Measurements from ENCODE around the gene FGD4.

- TF ChIP-seq CTCF (IDR thresholded peaks at IDR 0.05) (peak; percentile 24; the same call in 1 of the 2 replicates), EMX1 (CRISPR knock-in tag; IDR thresholded peaks at IDR 0.05) (no peak), SMAD3 (CRISPR knock-in tag; IDR thresholded peaks at IDR 0.05; ENCODE audit: borderline replicate concordance) (no peak), PREB (CRISPR knock-in tag; IDR thresholded peaks at IDR 0.05; ENCODE audit: borderline replicate concordance) (no peak), JUN (CRISPR knock-in tag; IDR thresholded peaks at IDR 0.05) (no peak), USF2 (CRISPR knock-in tag; IDR thresholded peaks at IDR 0.05) (no peak), TP53 (CRISPR knock-in tag; IDR thresholded peaks at IDR 0.05) (no peak), MYBL2 (CRISPR knock-in tag; IDR thresholded peaks at IDR 0.05) (no peak), FOXK1 (CRISPR knock-in tag; IDR thresholded peaks at IDR 0.05) (no peak), HMGXB4 (CRISPR knock-in tag; IDR thresholded peaks at IDR 0.05) (no peak), NFE2L1 (CRISPR knock-in tag; IDR thresholded peaks at IDR 0.05) (no peak), E2F4 (CRISPR knock-in tag; IDR thresholded peaks at IDR 0.05; ENCODE audit: borderline replicate concordance, low read depth) (no peak)
Observed at GRCh38 chr12:32455607-32456071, 56.3 kb downstream of the FGD4 start.

Data from WTC11 (cell line).